ENCODE measurements around the gene OR2T34. TPM values are rescaled to one million over a fixed set of nuclear protein-coding genes. Genes with fewer than 3 reads are reported as not detected.
"Not testable (repeated sequence)": the region's sequence is repeated elsewhere in the genome, so short reads cannot be mapped to it uniquely, and the experiment has no call there.

Gene OR2T34, protein sequence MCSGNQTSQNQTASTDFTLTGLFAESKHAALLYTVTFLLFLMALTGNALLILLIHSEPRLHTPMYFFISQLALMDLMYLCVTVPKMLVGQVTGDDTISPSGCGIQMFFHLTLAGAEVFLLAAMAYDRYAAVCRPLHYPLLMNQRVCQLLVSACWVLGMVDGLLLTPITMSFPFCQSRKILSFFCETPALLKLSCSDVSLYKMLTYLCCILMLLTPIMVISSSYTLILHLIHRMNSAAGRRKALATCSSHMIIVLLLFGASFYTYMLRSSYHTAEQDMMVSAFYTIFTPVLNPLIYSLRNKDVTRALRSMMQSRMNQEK
- not detected in 2 replicates for total RNA-seq (2014; rRNA removed; shearing (Covaris generic))

DNA sequence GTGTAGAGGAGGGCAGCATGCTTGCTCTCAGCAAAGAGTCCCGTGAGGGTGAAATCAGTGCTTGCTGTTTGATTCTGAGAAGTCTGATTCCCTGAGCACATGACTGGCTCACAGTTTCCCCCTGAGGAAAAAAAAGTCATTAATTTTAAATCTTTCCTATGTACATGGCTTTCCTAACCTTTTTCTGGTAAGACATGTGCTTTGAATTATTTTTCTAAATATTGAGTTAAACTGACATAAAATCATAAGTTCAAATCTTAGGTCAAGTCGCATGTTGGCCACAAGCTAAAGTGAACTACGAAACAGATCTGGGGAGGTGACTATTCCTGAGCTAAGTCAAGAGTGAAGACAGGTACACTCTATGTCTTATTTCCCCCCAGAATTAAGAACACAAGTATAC, at the start of gene OR2T34:
OR2T34 (minus strand) TSS at position 101 of the 400 bp plus-strand sequence; CDS start at position 101, 0 bp downstream.
- not testable (repeated sequence) for H3K9me3 ChIP-seq (replicated peaks); H3K4me3 ChIP-seq; H3K27ac ChIP-seq; H3K36me3 ChIP-seq; H3K4me1 ChIP-seq (replicated peaks); DNase-seq (ENCODE audit: low read depth in 1 of 2, low spot score in 2 of 2); H3K27me3 ChIP-seq (replicated peaks)

DNA sequence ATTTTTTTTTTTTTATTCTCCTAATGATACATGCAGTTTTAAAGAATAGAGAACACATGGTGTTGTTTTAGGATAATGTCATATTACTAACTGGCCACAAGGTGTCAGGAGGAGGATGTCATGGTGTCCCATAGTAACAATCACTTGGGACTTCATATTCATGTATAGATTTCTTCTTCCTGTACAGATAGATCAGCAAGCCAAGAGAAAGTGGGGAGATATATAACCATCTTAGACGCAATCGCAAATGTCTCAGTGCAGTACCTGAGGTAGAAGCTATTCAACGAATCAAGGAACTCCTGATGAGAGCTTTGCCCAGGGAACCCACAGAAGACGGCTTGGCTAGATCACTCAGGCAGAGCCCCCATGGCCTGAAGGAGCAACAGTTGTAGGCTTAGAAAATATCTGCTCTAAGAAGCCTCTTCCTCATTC, 48.0 kb upstream of the OR2T34 start:
- Histone ChIP-seq H3K4me3 (no peak overlapping the region), H3K4me1 (replicated peaks) (no peaks in the 10 kb centered on the region), H3K27me3 (replicated peaks) (no peaks in the 10 kb centered on the region), H3K9me3 (replicated peaks) (no peaks in the 10 kb centered on the region), H3K36me3 (no peaks in the 10 kb centered on the region), H3K27ac (no peak overlapping the region)
- DNase-seq (ENCODE audit: low read depth in 1 of 2, low spot score in 2 of 2), result no peak

DNA sequence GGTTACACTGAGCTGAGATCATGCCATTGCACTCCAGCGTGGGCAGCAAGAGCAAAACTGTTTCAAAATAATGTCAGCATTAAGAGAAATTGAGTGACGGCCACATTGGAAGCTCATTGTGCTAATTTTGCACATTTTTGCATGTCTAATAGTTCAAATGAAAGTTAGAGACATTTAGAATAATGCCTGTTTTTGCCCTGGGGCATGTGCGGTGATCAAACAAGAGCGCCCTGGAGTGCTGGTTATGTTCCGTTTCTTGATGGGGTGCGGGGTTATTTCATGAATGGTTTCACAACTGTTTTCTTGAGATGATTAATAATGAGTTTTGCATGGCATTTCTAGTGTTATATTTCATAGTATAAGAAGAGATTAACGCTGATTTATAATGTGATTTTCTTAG, 47.2 kb upstream of the OR2T34 start:
- Histone ChIP-seq H3K4me1 (replicated peaks) (no peaks in the 10 kb centered on the region), H3K4me3 (no peak overlapping the region), H3K36me3 (no peaks in the 10 kb centered on the region), H3K27me3 (replicated peaks) (no peaks in the 10 kb centered on the region), H3K27ac (no peak overlapping the region), H3K9me3 (replicated peaks) (no peaks in the 10 kb centered on the region)
- no peak for DNase-seq (ENCODE audit: low read depth in 1 of 2, low spot score in 2 of 2)

DNA sequence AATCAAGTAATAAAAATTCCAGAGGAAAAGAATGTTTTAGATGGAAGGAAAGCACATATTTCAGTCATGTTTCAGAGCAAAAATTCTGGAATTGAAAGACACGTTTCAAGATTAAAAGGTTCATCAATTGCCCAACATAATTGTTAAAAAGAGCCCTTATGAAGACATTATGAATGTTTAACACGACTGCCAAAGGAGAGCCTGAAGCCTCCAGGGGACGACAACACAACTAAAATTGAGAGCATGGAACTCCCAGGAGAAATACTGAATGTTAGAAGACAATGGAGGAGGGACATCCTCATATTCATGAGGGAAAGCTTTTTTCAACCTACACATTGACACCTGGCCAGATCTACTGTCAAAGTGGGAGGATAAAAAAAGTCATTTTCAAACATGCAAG, 44.3 kb upstream of the OR2T34 start:
- H3K36me3 ChIP-seq, result no peaks in the 10 kb centered on the region
- H3K9me3 ChIP-seq (replicated peaks), result no peaks in the 10 kb centered on the region
- no peak overlapping the region for H3K4me3 ChIP-seq
- H3K27ac ChIP-seq, result no peak overlapping the region
- DNase-seq (ENCODE audit: low read depth in 1 of 2, low spot score in 2 of 2), result no peak
- H3K27me3 ChIP-seq (replicated peaks), result no peaks in the 10 kb centered on the region
- no peaks in the 10 kb centered on the region for H3K4me1 ChIP-seq (replicated peaks)

DNA sequence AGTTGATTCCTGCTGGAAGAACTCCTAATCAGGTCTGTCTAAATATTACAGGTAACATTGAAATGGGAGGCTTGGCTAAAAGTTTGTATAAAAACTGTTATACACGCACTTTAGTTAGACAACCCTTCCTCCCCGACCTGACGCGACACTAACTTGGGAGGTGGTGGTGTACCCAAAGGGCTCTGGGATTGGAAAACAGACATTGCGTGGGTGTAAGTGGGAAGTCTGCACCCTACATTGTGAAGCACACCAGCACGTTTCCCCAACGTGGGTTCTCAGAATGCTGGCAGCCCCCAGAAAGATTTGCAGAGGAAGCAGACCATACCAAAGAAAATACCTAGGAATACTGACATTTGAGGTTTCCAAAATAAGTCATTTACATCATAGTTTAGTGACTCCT, 43.6 kb upstream of the OR2T34 start:
- H3K4me3 ChIP-seq, result no peak overlapping the region
- no peaks in the 10 kb centered on the region for H3K9me3 ChIP-seq (replicated peaks)
- DNase-seq (ENCODE audit: low read depth in 1 of 2, low spot score in 2 of 2), result no peak
- H3K4me1 ChIP-seq (replicated peaks), result no peaks in the 10 kb centered on the region
- H3K36me3 ChIP-seq, result no peaks in the 10 kb centered on the region
- no peaks in the 10 kb centered on the region for H3K27me3 ChIP-seq (replicated peaks)
- no peak overlapping the region for H3K27ac ChIP-seq

DNA sequence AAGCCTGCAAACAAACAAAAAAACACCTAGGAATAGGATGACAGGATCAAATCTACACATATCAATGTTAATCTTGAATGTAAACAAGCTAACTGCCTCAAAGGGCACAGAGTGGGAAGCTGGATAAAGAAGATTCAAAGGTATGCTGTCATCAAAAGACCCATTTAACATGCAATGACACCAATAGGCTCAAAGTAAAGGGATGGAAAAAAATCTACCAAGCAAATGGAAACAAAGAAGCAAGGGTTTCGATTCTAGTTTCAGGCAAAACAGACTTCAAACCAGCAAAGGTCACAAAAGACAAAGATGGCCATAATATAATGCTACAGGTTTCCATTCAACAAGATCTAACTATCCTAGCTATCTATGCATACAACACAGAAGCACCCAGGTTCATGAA, 39.2 kb upstream of the OR2T34 start:
- H3K9me3 ChIP-seq (replicated peaks), result no peaks in the 10 kb centered on the region
- no peaks in the 10 kb centered on the region for H3K4me1 ChIP-seq (replicated peaks)
- DNase-seq (ENCODE audit: low read depth in 1 of 2, low spot score in 2 of 2), result no peak
- H3K27me3 ChIP-seq (replicated peaks), result no peaks in the 10 kb centered on the region
- H3K27ac ChIP-seq, result no peak overlapping the region
- H3K4me3 ChIP-seq, result no peak overlapping the region
- no peaks in the 10 kb centered on the region for H3K36me3 ChIP-seq

DNA sequence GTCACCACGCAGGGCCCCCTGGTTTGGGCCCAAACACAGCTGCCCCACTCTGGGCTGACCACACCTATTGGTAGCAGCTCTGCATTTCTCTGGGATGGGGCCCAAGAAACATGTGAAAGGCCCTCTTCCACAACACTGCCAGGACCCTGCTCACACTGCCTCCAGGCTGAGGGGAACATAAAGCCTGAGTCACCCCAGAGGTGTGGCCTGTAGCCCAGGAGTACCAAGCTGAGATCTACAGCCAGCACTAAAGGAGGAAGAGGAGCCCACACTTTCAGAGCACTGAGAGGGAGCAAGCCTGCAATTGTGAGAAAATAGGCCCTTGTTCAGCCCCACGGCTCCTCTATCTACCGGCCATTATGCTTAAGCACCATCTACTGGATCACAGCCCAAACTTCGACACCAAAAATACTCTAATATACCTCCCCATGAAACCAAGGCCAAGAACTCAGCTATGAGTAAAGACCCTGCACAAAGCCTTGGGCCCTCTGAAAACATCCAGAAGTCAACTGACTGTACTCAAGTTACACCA, 37.4 kb upstream of the OR2T34 start:
- no peak overlapping the region for H3K27ac ChIP-seq
- no peaks in the 10 kb centered on the region for H3K36me3 ChIP-seq
- no peak for DNase-seq (ENCODE audit: low read depth in 1 of 2, low spot score in 2 of 2)
- no peaks in the 10 kb centered on the region for H3K27me3 ChIP-seq (replicated peaks)
- no peak overlapping the region for H3K4me3 ChIP-seq
- no peaks in the 10 kb centered on the region for H3K4me1 ChIP-seq (replicated peaks)
- no peaks in the 10 kb centered on the region for H3K9me3 ChIP-seq (replicated peaks)

DNA sequence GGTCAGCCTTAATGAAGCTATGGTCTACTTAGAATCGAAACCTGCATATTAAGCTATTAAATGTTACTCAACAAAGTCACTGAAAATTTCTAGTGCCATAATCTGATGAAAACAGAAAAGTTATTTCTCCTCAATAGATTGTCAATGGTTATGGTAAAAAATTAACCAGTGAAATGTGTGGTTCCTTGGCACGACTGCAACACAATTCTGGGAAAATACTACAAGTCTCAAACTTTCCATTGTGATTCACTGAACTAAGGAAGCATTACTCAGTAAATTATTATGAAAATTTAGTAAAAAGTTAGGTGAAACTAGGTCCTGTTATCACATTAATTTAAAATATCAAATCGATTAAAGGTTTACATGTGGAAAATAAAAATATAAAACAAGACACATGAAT, 35.7 kb upstream of the OR2T34 start:
- no peaks in the 10 kb centered on the region for H3K36me3 ChIP-seq
- no peak for DNase-seq (ENCODE audit: low read depth in 1 of 2, low spot score in 2 of 2)
- no peaks in the 10 kb centered on the region for H3K4me1 ChIP-seq (replicated peaks)
- no peaks in the 10 kb centered on the region for H3K9me3 ChIP-seq (replicated peaks)
- H3K4me3 ChIP-seq, result no peak overlapping the region
- H3K27me3 ChIP-seq (replicated peaks), result no peaks in the 10 kb centered on the region
- H3K27ac ChIP-seq, result no peak overlapping the region

DNA sequence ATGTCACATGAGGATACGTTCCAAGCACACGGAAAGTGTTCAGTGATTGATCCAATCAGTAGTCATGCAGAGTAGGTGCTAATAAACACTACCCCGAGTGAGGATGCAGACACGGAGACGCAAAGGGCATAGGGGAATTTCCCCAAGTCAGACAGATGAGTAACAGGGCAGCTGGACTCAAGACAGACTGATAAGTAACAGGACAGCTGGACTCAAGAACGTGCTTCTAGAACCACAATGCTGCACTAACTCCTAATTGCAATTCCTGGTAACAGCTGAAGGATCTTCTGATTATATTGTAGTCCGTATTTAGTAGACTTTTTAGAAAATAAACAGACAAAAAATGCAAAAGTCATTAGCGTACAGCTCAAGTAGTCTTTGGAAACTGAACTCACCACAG, 24.8 kb upstream of the OR2T34 start:
- no peak for DNase-seq (ENCODE audit: low read depth in 1 of 2, low spot score in 2 of 2)

DNA sequence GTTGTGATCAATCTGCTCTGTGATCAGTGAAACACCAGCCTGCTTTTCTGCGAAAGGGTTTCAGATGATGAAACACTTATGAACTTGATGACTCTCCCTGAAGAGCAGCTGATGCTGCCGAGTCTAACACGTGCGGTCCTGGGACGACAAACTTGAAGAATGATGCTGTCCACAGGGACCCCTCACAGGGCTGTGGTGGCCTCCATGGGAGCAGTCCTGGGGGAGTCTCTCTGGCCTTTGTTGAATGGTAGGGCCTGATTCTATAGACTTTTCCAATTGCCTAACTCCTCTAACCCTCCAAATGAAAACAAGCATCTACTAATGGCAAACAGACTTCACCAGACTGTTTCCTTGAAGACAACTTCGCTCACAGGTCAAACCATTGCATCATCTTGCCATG, 23.0 kb upstream of the OR2T34 start, which contains the start of gene OR2T10:
OR2T10 (minus strand) TSS at position 112 of the 400 bp plus-strand sequence. CDS start 3,932 bp downstream, outside the sequence.
- H3K9me3 ChIP-seq (replicated peaks), result no peaks in the 10 kb centered on the region
- no peaks in the 10 kb centered on the region for H3K4me1 ChIP-seq (replicated peaks)
- H3K27me3 ChIP-seq (replicated peaks), result no peaks in the 10 kb centered on the region
- DNase-seq (ENCODE audit: low read depth in 1 of 2, low spot score in 2 of 2), result no peak
- H3K27ac ChIP-seq, result no peak within 1 kb of the TSS
- no peak within 1 kb of the TSS for H3K4me3 ChIP-seq
- H3K36me3 ChIP-seq, result no peaks in the 10 kb centered on the region

More for the DNA sequence above, 24.8 kb upstream of the OR2T34 start:
- Histone ChIP-seq H3K36me3 (no peaks in the 10 kb centered on the region), H3K9me3 (replicated peaks) (no peaks in the 10 kb centered on the region), H3K27me3 (replicated peaks) (no peaks in the 10 kb centered on the region), H3K4me1 (replicated peaks) (no peaks in the 10 kb centered on the region), H3K27ac (no peak overlapping the region), H3K4me3 (no peak overlapping the region)

DNA sequence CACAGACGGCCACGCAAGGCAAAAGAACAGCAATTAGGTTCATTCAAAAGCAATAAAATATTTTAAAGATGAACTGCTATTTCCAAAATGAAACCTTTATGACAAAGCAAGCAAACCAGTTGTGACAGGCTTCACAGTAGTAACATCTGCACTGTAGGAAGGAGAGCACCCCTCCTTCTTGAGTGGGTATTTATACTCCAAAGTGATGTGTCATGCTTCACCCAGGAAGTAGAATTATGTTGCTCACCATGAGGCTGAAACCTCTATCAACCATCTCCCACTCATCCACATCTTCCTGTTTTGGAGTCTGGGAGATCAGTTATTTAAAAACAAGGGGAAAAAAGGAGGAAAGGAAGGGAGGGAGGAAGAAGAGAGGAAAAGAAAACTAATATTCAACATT, 22.1 kb upstream of the OR2T34 start:
- Histone ChIP-seq H3K27me3 (replicated peaks) (no peaks in the 10 kb centered on the region), H3K4me1 (replicated peaks) (no peaks in the 10 kb centered on the region), H3K27ac (no peak overlapping the region), H3K4me3 (no peak overlapping the region), H3K9me3 (replicated peaks) (no peaks in the 10 kb centered on the region), H3K36me3 (no peaks in the 10 kb centered on the region)
- no peak for DNase-seq (ENCODE audit: low read depth in 1 of 2, low spot score in 2 of 2)

DNA sequence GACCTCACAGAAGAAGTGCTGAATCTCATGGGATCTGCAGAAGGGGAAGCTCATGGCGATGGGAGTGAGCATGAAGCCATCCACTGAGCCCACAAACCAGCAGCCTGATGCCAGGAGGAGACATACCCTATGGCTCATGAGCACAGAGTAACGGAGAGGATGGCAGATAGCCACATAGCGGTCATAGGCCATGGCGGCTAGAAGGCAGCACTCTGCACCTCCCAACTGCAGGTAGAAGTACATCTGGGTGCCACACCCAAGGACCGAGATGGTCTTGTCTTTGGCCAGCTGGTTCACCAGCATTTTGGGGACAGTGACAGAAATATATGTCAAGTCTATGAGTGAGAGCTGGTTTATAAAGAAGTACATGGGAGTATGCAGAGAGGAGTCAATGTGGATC, 18.7 kb upstream of the OR2T34 start:
- Histone ChIP-seq H3K4me3 (no peak overlapping the region), H3K36me3 (no peaks in the 10 kb centered on the region), H3K4me1 (replicated peaks) (no peaks in the 10 kb centered on the region), H3K9me3 (replicated peaks) (no peaks in the 10 kb centered on the region), H3K27ac (no peak overlapping the region), H3K27me3 (replicated peaks) (no peaks in the 10 kb centered on the region)
- no peak for DNase-seq (ENCODE audit: low read depth in 1 of 2, low spot score in 2 of 2)

DNA sequence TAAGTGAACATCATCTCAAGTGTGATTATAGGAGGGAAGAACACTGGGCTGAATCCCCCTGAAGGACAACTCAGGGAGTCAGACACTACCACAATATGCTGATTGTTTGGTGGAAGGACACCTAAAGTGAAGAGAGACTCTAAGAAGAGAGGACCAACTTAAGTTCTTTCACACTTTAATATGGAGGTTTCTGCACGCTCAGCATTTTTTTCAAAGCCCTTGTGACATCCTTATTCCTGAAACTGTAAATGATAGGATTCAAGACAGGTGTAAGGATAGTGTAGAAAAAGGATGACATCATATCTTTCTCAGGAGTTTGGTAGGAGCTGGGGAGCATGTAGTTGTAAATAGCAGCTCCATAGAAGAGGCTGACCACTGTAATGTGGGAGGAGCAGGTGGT, 18.1 kb upstream of the OR2T34 start:
- no peaks in the 10 kb centered on the region for H3K27me3 ChIP-seq (replicated peaks)
- no peak overlapping the region for H3K4me3 ChIP-seq
- H3K4me1 ChIP-seq (replicated peaks), result no peaks in the 10 kb centered on the region
- H3K9me3 ChIP-seq (replicated peaks), result no peaks in the 10 kb centered on the region
- DNase-seq (ENCODE audit: low read depth in 1 of 2, low spot score in 2 of 2), result no peak
- no peaks in the 10 kb centered on the region for H3K36me3 ChIP-seq
- no peak overlapping the region for H3K27ac ChIP-seq

DNA sequence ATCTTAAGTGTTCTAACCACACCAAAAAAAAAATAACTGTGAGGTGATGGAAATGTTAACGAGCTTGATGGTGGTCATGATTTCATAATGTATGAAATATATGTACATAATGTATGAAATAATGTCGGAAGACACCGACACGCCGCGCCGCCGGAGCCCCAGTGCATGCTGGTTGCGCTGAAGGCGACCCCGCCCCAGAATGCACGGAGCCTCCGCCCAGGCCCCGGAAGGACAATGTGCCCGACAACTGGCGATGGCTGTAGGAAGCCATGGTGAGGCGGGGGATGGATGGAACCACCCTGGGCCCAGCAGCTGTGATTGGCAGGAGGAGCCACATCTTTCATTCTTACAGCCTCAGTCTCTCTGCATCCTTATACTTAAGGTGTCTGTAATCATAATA, 15.5 kb upstream of the OR2T34 start:
- DNase-seq (ENCODE audit: low read depth in 1 of 2, low spot score in 2 of 2), result no peak
- H3K36me3 ChIP-seq, result no peaks in the 10 kb centered on the region
- no peak overlapping the region for H3K4me3 ChIP-seq
- no peaks in the 10 kb centered on the region for H3K27me3 ChIP-seq (replicated peaks)
- no peaks in the 10 kb centered on the region for H3K9me3 ChIP-seq (replicated peaks)
- no peaks in the 10 kb centered on the region for H3K4me1 ChIP-seq (replicated peaks)
- no peak overlapping the region for H3K27ac ChIP-seq

DNA sequence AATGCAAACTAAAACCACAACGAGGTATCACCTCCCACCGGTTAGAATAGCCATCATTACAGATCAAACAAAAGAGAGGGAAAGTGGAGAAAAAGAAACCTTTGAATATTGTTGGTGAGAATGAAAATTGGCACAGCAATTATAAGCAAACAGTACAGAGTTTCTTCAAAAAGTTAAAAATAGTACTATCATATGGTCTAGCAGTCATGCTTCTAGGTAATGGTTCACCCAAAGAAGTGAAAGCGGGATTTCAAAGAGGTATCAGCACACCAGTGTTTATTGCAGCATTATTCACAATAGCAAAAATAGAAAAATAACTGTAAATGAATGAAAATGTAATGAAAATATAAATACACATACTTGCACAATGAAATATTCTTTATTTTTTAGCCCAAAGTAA, 14.8 kb upstream of the OR2T34 start:
- Histone ChIP-seq H3K4me1 (replicated peaks) (no peaks in the 10 kb centered on the region), H3K9me3 (replicated peaks) (no peaks in the 10 kb centered on the region), H3K4me3 (no peak overlapping the region), H3K36me3 (no peaks in the 10 kb centered on the region), H3K27ac (no peak overlapping the region), H3K27me3 (replicated peaks) (no peaks in the 10 kb centered on the region)
- no peak for DNase-seq (ENCODE audit: low read depth in 1 of 2, low spot score in 2 of 2)

Data from SJSA1 (cell line).